A673 (cell line): ENCODE measurements around the gene BCL2. TPM values are rescaled to one million over a fixed set of nuclear protein-coding genes. Genes with fewer than 3 reads are reported as not detected.
A peak's percentile ranks its signal among the peaks of the same experiment; 100 is the strongest.

Source experiments
- BruUV-seq: library from RNA; stranded (reverse); fragments of 400-500 nt; replicated peaks from 2 replicates; lab custom pipeline; 2021; lab: Mats Ljungman, UMichigan
- CTCF ChIA-PET: fragments of 300-600 bp; sonication (Branson Sonifier 250); formaldehyde crosslinking; loops from one replicate; lab custom pipeline; 2022; ENCODE audit warnings: antibody characterized with exemption; lab: Charles Lee
- POLR2A ChIA-PET: fragments of 300-600 bp; sonication (Branson Sonifier 250); formaldehyde crosslinking; loops from one replicate; lab custom pipeline; 2022; ENCODE audit warnings: antibody characterized with exemption; ENCODE audit not compliant: low non-redundant PET; lab: Charles Lee
- DNase-seq: peaks from one replicate; pipeline ENCODE4 v3.0.0-alpha.2; 2015; ENCODE audit warnings: low spot score
- H3K27ac ChIP-seq: fragments of 200-600 bp; sonication (generic); 2 replicates; pipeline ENCODE4 v1.5.1; 2016; ENCODE audit warnings: mixed run types, low read depth, mild to moderate bottlenecking, mixed read lengths, antibody characterized with exemption, low read length; ENCODE audit not compliant: poor library complexity, severe bottlenecking
- H3K27me3 ChIP-seq: fragments of 200-600 bp; sonication (generic); replicated peaks from 2 replicates; pipeline ENCODE4 v1.6.1; 2017; ENCODE audit warnings: mixed run types, low read depth, mild to moderate bottlenecking, mixed read lengths, antibody characterized with exemption, low read length; ENCODE audit not compliant: insufficient read depth, poor library complexity
- H3K36me3 ChIP-seq: fragments of 200-600 bp; sonication (generic); 2 replicates; pipeline ENCODE4 v1.6.1; 2016; ENCODE audit warnings: mixed run types, mild to moderate bottlenecking, mixed read lengths, antibody characterized with exemption, low read length; ENCODE audit not compliant: insufficient read depth, poor library complexity, severe bottlenecking
- H3K4me1 ChIP-seq: fragments of 200-600 bp; sonication (generic); 2 replicates; pipeline ENCODE4 v1.6.1; 2017; ENCODE audit warnings: mixed run types, mild to moderate bottlenecking, mixed read lengths, antibody characterized with exemption, low read length; ENCODE audit not compliant: insufficient read depth, poor library complexity, severe bottlenecking
- H3K4me3 ChIP-seq: fragments of 200-600 bp; sonication (generic); 2 replicates; pipeline ENCODE4 v1.5.1; 2016; ENCODE audit warnings: low read depth, mixed run types, mild to moderate bottlenecking, mixed read lengths, low read length; ENCODE audit not compliant: poor library complexity, severe bottlenecking
- H3K9me3 ChIP-seq: fragments of 200-600 bp; sonication (generic); 2 replicates; pipeline ENCODE4 v1.6.1; 2016; ENCODE audit warnings: mixed run types, low read depth, mild to moderate bottlenecking, mixed read lengths, antibody characterized with exemption, low read length; ENCODE audit not compliant: poor library complexity, severe bottlenecking
- CTCF ChIP-seq: fragments of 300-800, 200-600 bp; sonication (generic); conservative IDR thresholded peaks from 2 replicates; pipeline ENCODE4 v1.5.1; 2017; ENCODE audit warnings: low read depth, mild to moderate bottlenecking, antibody characterized with exemption, low read length, moderate library complexity, mixed read lengths
- EZH2 ChIP-seq: fragments of 200-600 bp; sonication (generic); IDR thresholded peaks from 2 replicates; pipeline ENCODE4 v1.6.1; 2017; ENCODE audit warnings: borderline replicate concordance, low read depth, mild to moderate bottlenecking, mixed read lengths, antibody characterized with exemption, low read length; ENCODE audit not compliant: poor library complexity, severe bottlenecking
- intact Hi-C: fragments of 100-400 bp; cut with micrococcal nuclease; formaldehyde crosslinking; loops from one replicate; pipeline ENCODE4 v1.10.0; 2022; ENCODE audit not compliant: unreplicated experiment
- total RNA-seq: library from RNA; stranded (reverse); gene quantifications from 2 replicates; pipeline ENCODE4 v1.2.3, GENCODE V29; 2021

Gene BCL2
- total RNA-seq, 1 experiment from 2014 or later = 24.9 TPM

- H3K27ac ChIP-seq = no peak overlapping the region
- BruUV-seq = no TSS peak
- no peaks in the 10 kb centered on the region for H3K36me3 ChIP-seq
- no peak for DNase-seq
- POLR2A ChIA-PET = no interaction called here
- no peak overlapping the region for H3K4me3 ChIP-seq
- intact Hi-C loops = no loop called here
- H3K27me3 ChIP-seq = no peaks in the 10 kb centered on the region
- CTCF ChIA-PET = interaction anchor here (1.0 kb wide), 1 partner anchor 12 kb away, joined by 3 read pairs; no protein-coding TSS in a partner anchor
- TF ChIP-seq EZH2 = no peak
- TF ChIP-seq CTCF = no peak
- no peaks in the 10 kb centered on the region for H3K9me3 ChIP-seq
- H3K4me1 ChIP-seq = peaks cover 19% of the 10 kb centered on the region
Measured at GRCh38 chr18:63107931-63108330, 211.6 kb downstream of the BCL2 start.

GRCh38 chr18:63107171-63107845 is 212.3 kb downstream of the BCL2 start:
- H3K4me3 ChIP-seq = no peak overlapping the region
- no peaks in the 10 kb centered on the region for H3K27me3 ChIP-seq
- intact Hi-C loops = no loop called here
- BruUV-seq = no TSS peak
- ChIA-PET CTCF (interaction anchor here (1.0 kb wide), 1 partner anchor 13 kb away, joined by 3 read pairs; no protein-coding TSS in a partner anchor), POLR2A (no interaction called here)
- H3K36me3 ChIP-seq = no peaks in the 10 kb centered on the region
- DNase-seq = peak; percentile 34
- no peaks in the 10 kb centered on the region for H3K9me3 ChIP-seq
- TF ChIP-seq CTCF (no peak), EZH2 (no peak)
- peak overlapping the region; percentile 28 for H3K27ac ChIP-seq
- peaks cover 15% of the 10 kb centered on the region for H3K4me1 ChIP-seq

- TF ChIP-seq EZH2 (no peak), CTCF (no peak)
- ChIA-PET CTCF (no interaction called here), POLR2A (no interaction called here)
- H3K27me3 ChIP-seq = no peaks in the 10 kb centered on the region
- H3K27ac ChIP-seq = no peak overlapping the region
- H3K36me3 ChIP-seq = no peaks in the 10 kb centered on the region
- no peak overlapping the region for H3K4me3 ChIP-seq
- no TSS peak for BruUV-seq
- intact Hi-C loops = no loop called here
- H3K4me1 ChIP-seq = peaks cover 10% of the 10 kb centered on the region
- H3K9me3 ChIP-seq = no peaks in the 10 kb centered on the region
- no peak for DNase-seq
Measured at GRCh38 chr18:63106727-63107126, 212.8 kb downstream of the BCL2 start.
